Omental fat pad (tissue), 4 donors: ENCODE results near the gene ENPP1. TPM values are rescaled to one million over a fixed set of nuclear protein-coding genes. Genes with fewer than 3 reads are reported as not detected.
"Not testable (repeated sequence)": the region's sequence is repeated elsewhere in the genome, so short reads cannot be mapped to it uniquely, and the experiment has no call there.

Source experiments
- ATAC-seq: fragments of 150-250 bp; one replicate; pipeline ENCODE4 v1.9.1; 2016; ENCODE audit warnings: mild to moderate bottlenecking, moderate library complexity; ENCODE audit not compliant: low FRiP score
- DNase-seq: peaks from one replicate; pipeline ENCODE4 v3.0.0-alpha.2; 2019; ENCODE audit warnings: low spot score
- CTCF ChIP-seq, 3 donors: fragments of 450-650 bp; IDR thresholded peaks; one replicate each; pipeline ENCODE4 v1.5.1; 2016 to 2017; ENCODE audit warnings: antibody characterized with exemption in 3 of 3, mild to moderate bottlenecking in 3 of 3, moderate library complexity in 2 of 3
- total RNA-seq, 4 donors: library from RNA; depleted of rRNA; stranded (reverse); fragments of >200 nt; gene quantifications; one replicate each; pipeline ENCODE4 v1.1.0, GENCODE V29; 2016

Gene ENPP1
- total RNA-seq, 4 donors from 2014 or later: 10.9 to 60.8 (median 19.3) TPM

- no peak for ATAC-seq
Measured at GRCh38 chr6:131894493-131895424, 86.9 kb downstream of the ENPP1 start.

GRCh38 chr6:131897050-131897435, 89.2 kb downstream of the ENPP1 start:
- DNase-seq: no peak
- TF ChIP-seq CTCF (IDR thresholded peaks at IDR 0.05): no peak
- ATAC-seq: no peak

More at GRCh38 chr6:131894493-131895424, 86.9 kb downstream of the ENPP1 start:
- no peak for DNase-seq
- no peak for TF ChIP-seq CTCF (IDR thresholded peaks at IDR 0.05)

- ATAC-seq (no peak), DNase-seq (no peak)
- no peak for TF ChIP-seq CTCF (IDR thresholded peaks at IDR 0.05)
Measured at GRCh38 chr6:131897621-131898020, 89.8 kb downstream of the ENPP1 start.

- no peak for ATAC-seq
- TF ChIP-seq CTCF (IDR thresholded peaks at IDR 0.05): no peak
- DNase-seq: no peak
Measured at GRCh38 chr6:131898718-131899117, 90.9 kb downstream of the ENPP1 start.

GRCh38 chr6:131900231-131900630, 92.4 kb downstream of the ENPP1 start:
- TF ChIP-seq CTCF (IDR thresholded peaks at IDR 0.05): no peak
- no peak for ATAC-seq
- no peak for DNase-seq

- ATAC-seq, DNase-seq: not testable (repeated sequence)
Measured at GRCh38 chr6:131901326-131901873, 93.6 kb downstream of the ENPP1 start.

GRCh38 chr6:131903734-131904133, 95.9 kb downstream of the ENPP1 start:
- DNase-seq, ATAC-seq: not testable (repeated sequence)

- not testable (repeated sequence) for ATAC-seq, DNase-seq
Measured at GRCh38 chr6:131908787-131909186, 101.0 kb downstream of the ENPP1 start.
